HCT116 (cell line): ENCODE results near the gene WWOX. TPM values are rescaled to one million over a fixed set of nuclear protein-coding genes. Genes with fewer than 3 reads are reported as not detected.

Source experiments
- ATAC-seq: fragments of 200-7000 bp; cut with Tn5 transposase; 2 replicates; pipeline ENCODE4 v1.9.1; 2020; ENCODE audit warnings: mild to moderate bottlenecking, moderate library complexity
- BruUV-seq: library from RNA; stranded (reverse); fragments of 400-500 nt; replicated peaks from 2 replicates; lab custom pipeline; 2021; lab: Mats Ljungman, UMichigan
- CTCF ChIA-PET: fragments of 300-600 bp; sonication (Branson Sonifier 250); formaldehyde crosslinking; loops from one replicate; lab custom pipeline; 2021; ENCODE audit warnings: antibody characterized with exemption; lab: Charles Lee
- POLR2A ChIA-PET: fragments of 300-600, 350-600 bp; sonication (Branson Sonifier 250); formaldehyde crosslinking; loops from one replicate; lab custom pipeline; 2021; ENCODE audit warnings: antibody characterized with exemption; lab: Charles Lee
- RAD21 ChIA-PET, 2 experiments: fragments of 300-600 bp; sonication (Branson Sonifier 250); formaldehyde crosslinking; loops; one replicate each; lab custom pipeline; 2023; ENCODE audit warnings: low total read pairs in 2 of 2; ENCODE audit not compliant: uncharacterized antibody in 2 of 2, unreplicated experiment in 2 of 2, low non-redundant PET in 1 of 2; lab: Charles Lee
- DNase-seq: peaks from one replicate; pipeline ENCODE4 v3.0.0-alpha.2; 2010; ENCODE audit warnings: low read depth, low spot score
- H2AFZ ChIP-seq: fragments of 200-600 bp; shearing (Covaris generic), sonication (generic); 2 replicates; pipeline ENCODE4 v1.6.1; 2017; ENCODE audit warnings: low read depth, mixed run types, mixed read lengths, antibody characterized with exemption, low read length; ENCODE audit not compliant: poor library complexity, severe bottlenecking
- H3K27ac ChIP-seq: 2 replicates; pipeline ENCODE4 v1.5.1; 2012; ENCODE audit warnings: low read depth, low read length
- H3K27me3 ChIP-seq: fragments of 200-600 bp; sonication (generic); 2 replicates; pipeline ENCODE4 v1.6.1; 2016; ENCODE audit warnings: mixed run types, low read length, mixed read lengths; ENCODE audit not compliant: insufficient read depth
- H3K36me3 ChIP-seq, 2 experiments: fragments of 200-500 bp in 1 of 2; fragments of 200-600 bp in 1 of 2; sonication (Bioruptor generic) in 1 of 2; sonication (generic) in 1 of 2; 2 replicates each; pipeline versions ENCODE4 v1.5.1 to v1.6.1; 2014 to 2016; ENCODE audit warnings: low read length in 2 of 2, inconsistent platforms in 1 of 2, mixed read lengths in 1 of 2, mixed run types in 1 of 2; ENCODE audit not compliant: insufficient read depth in 2 of 2, control insufficient read depth in 1 of 2
- H3K4me1 ChIP-seq, 2 experiments: fragments of 200-600 bp in 1 of 2; sonication (generic) in 1 of 2; 2 replicates each; pipeline versions ENCODE4 v1.5.1 to v1.6.1; 2012 to 2017; ENCODE audit warnings: low read length in 2 of 2, inconsistent platforms in 1 of 2, mild to moderate bottlenecking in 1 of 2, mixed read lengths in 1 of 2, mixed run types in 1 of 2, moderate library complexity in 1 of 2; ENCODE audit not compliant: insufficient read depth in 2 of 2, control insufficient read depth in 1 of 2
- H3K4me2 ChIP-seq: fragments of 200-600 bp; sonication (generic); 2 replicates; pipeline ENCODE4 v1.6.1; 2017; ENCODE audit warnings: mixed run types, low read length, mixed read lengths
- H3K4me3 ChIP-seq, 2 experiments: fragments of 200-600 bp in 1 of 2; sonication (generic) in 1 of 2; replicated peaks in 1 of 2; 2 replicates each; pipeline ENCODE4 v1.5.1; 2011 to 2016; ENCODE audit warnings: low read length in 2 of 2, control low read depth in 1 of 2, low read depth in 1 of 2, mild to moderate bottlenecking in 1 of 2, mixed read lengths in 1 of 2, mixed run types in 1 of 2
- H3K79me2 ChIP-seq: fragments of 200-600 bp; sonication (generic); 2 replicates; pipeline ENCODE4 v1.6.1; 2017; ENCODE audit warnings: mild to moderate bottlenecking, mixed run types, low read length, moderate library complexity, mixed read lengths; ENCODE audit not compliant: insufficient read depth
- H3K9ac ChIP-seq: fragments of 200-600 bp; sonication (generic); 2 replicates; pipeline ENCODE4 v1.6.1; 2016; ENCODE audit warnings: low read length, mixed read lengths
- H3K9me2 ChIP-seq: fragments of 200-600 bp; sonication (generic), shearing (Covaris generic); 2 replicates; pipeline ENCODE4 v1.6.1; 2017; ENCODE audit warnings: mixed run types, mild to moderate bottlenecking, moderate library complexity; ENCODE audit not compliant: insufficient read depth
- H3K9me3 ChIP-seq, 2 experiments: fragments of 200-500 bp in 1 of 2; fragments of 200-600 bp in 1 of 2; sonication (Bioruptor generic) in 1 of 2; sonication (generic) in 1 of 2; 2 replicates each; pipeline ENCODE4 v1.6.1; 2014 to 2017; ENCODE audit warnings: low read length in 2 of 2, mixed read lengths in 2 of 2, inconsistent platforms in 1 of 2, low read depth in 1 of 2, mild to moderate bottlenecking in 1 of 2, mixed run types in 1 of 2, moderate library complexity in 1 of 2; ENCODE audit not compliant: control insufficient read depth in 1 of 2, insufficient read depth in 1 of 2
- H4K20me1 ChIP-seq: fragments of 200-600 bp; sonication (generic), shearing (Covaris generic); 2 replicates; pipeline ENCODE4 v1.6.1; 2017; ENCODE audit warnings: mixed run types, mild to moderate bottlenecking, moderate library complexity; ENCODE audit not compliant: insufficient read depth
- CBX3 ChIP-seq: IDR thresholded peaks from 2 replicates; pipeline ENCODE4 v1.6.1; 2012; ENCODE audit warnings: low read depth
- CEBPB ChIP-seq: IDR thresholded peaks from 2 replicates; pipeline ENCODE4 v1.6.1; 2012; ENCODE audit warnings: low read depth
- CTCF ChIP-seq, 3 experiments: fragments of 200-600 bp in 1 of 3; sonication (generic) in 1 of 3; IDR thresholded peaks in 2 of 3; conservative IDR thresholded peaks in 1 of 3; 2 replicates each; pipeline ENCODE4 v1.5.1; 2012 to 2017; ENCODE audit warnings: low read depth in 2 of 3, low read length in 2 of 3, antibody characterized with exemption in 1 of 3, borderline replicate concordance in 1 of 3, control low read depth in 1 of 3, mild to moderate bottlenecking in 1 of 3, mixed read lengths in 1 of 3, mixed run types in 1 of 3, moderate library complexity in 1 of 3; ENCODE audit not compliant: insufficient read depth in 1 of 3
- EGR1 ChIP-seq: IDR thresholded peaks from 2 replicates; pipeline ENCODE4 v1.6.1; 2012; ENCODE audit warnings: low read depth
- ELF1 ChIP-seq: IDR thresholded peaks from 2 replicates; pipeline ENCODE4 v1.6.1; 2012; ENCODE audit warnings: low read depth, borderline replicate concordance
- EZH2 ChIP-seq: fragments of 200-600 bp; sonication (generic); IDR thresholded peaks from 2 replicates; pipeline ENCODE4 v1.6.1; 2017; ENCODE audit warnings: antibody characterized with exemption, mixed run types
- EZH2phosphoT487 ChIP-seq: fragments of 200-600 bp; IDR thresholded peaks from 2 replicates; pipeline ENCODE4 v1.6.1; 2018; ENCODE audit warnings: antibody characterized with exemption, borderline replicate concordance
- FOSL1 ChIP-seq: IDR thresholded peaks from 2 replicates; pipeline ENCODE4 v1.6.1; 2012; ENCODE audit warnings: low read depth
- POLR2AphosphoS5 ChIP-seq: IDR thresholded peaks from 2 replicates; pipeline ENCODE4 v1.6.1; 2011; ENCODE audit warnings: mild to moderate bottlenecking, low read depth, low read length, moderate library complexity
- RAD21 ChIP-seq: IDR thresholded peaks from 2 replicates; pipeline ENCODE4 v1.6.1; 2012; ENCODE audit warnings: low read depth, mild to moderate bottlenecking
- SIN3A ChIP-seq: IDR thresholded peaks from 2 replicates; pipeline ENCODE4 v1.6.1; 2012; ENCODE audit warnings: low read depth
- SP1 ChIP-seq: IDR thresholded peaks from 2 replicates; pipeline ENCODE4 v1.6.1; 2012; ENCODE audit warnings: low read depth
- TCF7L2 ChIP-seq: IDR thresholded peaks from 2 replicates; pipeline ENCODE4 v1.7.0; 2011; ENCODE audit warnings: borderline replicate concordance, inconsistent platforms; ENCODE audit not compliant: insufficient read depth, insufficient read length; ENCODE audit errors: extremely low read depth
- YY1 ChIP-seq: IDR thresholded peaks from 2 replicates; pipeline ENCODE4 v1.6.1; 2011; ENCODE audit warnings: low read length, low read depth, moderate library complexity, mild to moderate bottlenecking; ENCODE audit not compliant: insufficient replicate concordance; ENCODE audit errors: extremely low read depth
- ZBTB33 ChIP-seq: IDR thresholded peaks from 2 replicates; pipeline ENCODE4 v1.6.1; 2011; ENCODE audit warnings: mild to moderate bottlenecking, low read length, moderate library complexity; ENCODE audit not compliant: insufficient replicate concordance; ENCODE audit errors: extremely low read depth
- ZNF274 ChIP-seq: fragments of 200-500 bp; sonication (Bioruptor generic); IDR thresholded peaks from 2 replicates; pipeline ENCODE4 v1.6.1; 2014; ENCODE audit warnings: mild to moderate bottlenecking, low read depth, low read length, inconsistent platforms
- intact Hi-C: fragments of 100-400 bp; cut with micrococcal nuclease; formaldehyde crosslinking; loops from 2 replicates; pipeline ENCODE4 v1.10.0; 2022
- total RNA-seq: library from RNA; stranded (reverse); gene quantifications from one replicate; pipeline ENCODE4 v1.2.1, GENCODE V29; 2021; ENCODE audit not compliant: unreplicated experiment

The WWOX gene
- total RNA-seq, 1 experiment from 2014 or later = 13.7 TPM

GRCh38 chr16:79124016-79124756 is 1024.7 kb downstream of the WWOX start:
- H3K27ac ChIP-seq = no peak overlapping the region
- no TSS peak for BruUV-seq
- no peaks in the 10 kb centered on the region for H3K9me2 ChIP-seq
- ChIA-PET POLR2A (no interaction called here), RAD21 (no interaction called here), CTCF (no interaction called here)
- intact Hi-C loops = no loop called here
- TF ChIP-seq ZBTB33 = no peak
- TF ChIP-seq SP1 = no peak
- no peak for TF ChIP-seq TCF7L2
- no peak for TF ChIP-seq CEBPB
- no peak for TF ChIP-seq ELF1
- no peak for TF ChIP-seq POLR2AphosphoS5
- TF ChIP-seq EGR1 = no peak
- no peak for TF ChIP-seq RAD21
- no peak for TF ChIP-seq EZH2
- no peak for TF ChIP-seq SIN3A
- no peak for TF ChIP-seq FOSL1
- no peak for TF ChIP-seq YY1
- no peak for TF ChIP-seq ZNF274
- no peak for TF ChIP-seq CTCF (IDR thresholded peaks at IDR 0.05 in 2 of 3, conservative IDR thresholded peaks at IDR 0.05 in 1 of 3; ENCODE audit: borderline replicate concordance in 1 of 3, insufficient read depth in 1 of 3, low read depth in 2 of 3, low read length in 2 of 3)
- TF ChIP-seq CBX3 = no peak
- no peak for TF ChIP-seq EZH2phosphoT487
- H3K4me1 ChIP-seq = no peaks in the 10 kb centered on the region
- no peak overlapping the region for H3K9ac ChIP-seq
- H3K36me3 ChIP-seq = no peaks in the 10 kb centered on the region
- H3K79me2 ChIP-seq = no peaks in the 10 kb centered on the region
- H2AFZ ChIP-seq = no peak overlapping the region
- peaks cover 14 to 21% of the 10 kb centered on the region in 2 experiments; a peak in 2 of 4 replicates for H3K9me3 ChIP-seq
- no peaks in the 10 kb centered on the region for H3K27me3 ChIP-seq
- H3K4me3 ChIP-seq = no peak overlapping the region
- ATAC-seq (no peak), DNase-seq (no peak)
- no peaks in the 10 kb centered on the region for H4K20me1 ChIP-seq
- H3K4me2 ChIP-seq = no peak overlapping the region
